GM12874 (cell line): ENCODE data around the gene SHB.

Experiments used
- TF ChIP-seq, protein P1 (sequence below): IDR thresholded peaks from 2 replicates; pipeline ENCODE4 v1.5.1; 2011; ENCODE audit warnings: low read depth, mild to moderate bottlenecking, control low read depth, low read length, moderate library complexity; ENCODE audit not compliant: insufficient read depth

Gene SHB

DNA sequence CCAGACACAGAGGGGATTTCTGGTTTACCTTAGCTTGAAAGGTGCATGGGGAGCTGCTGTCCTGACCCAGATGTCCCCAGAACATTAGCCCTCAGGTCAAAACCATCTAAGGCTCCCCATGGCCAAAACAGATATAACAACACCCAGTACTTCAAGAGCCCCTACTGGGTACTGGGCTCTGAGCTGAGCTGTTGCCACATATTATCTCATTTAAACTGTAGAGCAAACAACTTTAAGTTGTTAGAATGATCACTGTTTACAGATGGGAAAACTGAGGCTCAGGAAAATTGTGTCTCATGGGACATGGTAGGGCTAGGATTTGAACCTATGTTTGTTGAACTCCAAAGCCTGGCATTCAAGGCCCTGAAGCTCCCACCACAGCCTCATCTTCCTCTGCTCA lies 144.5 kb downstream of the SHB start:
- TF ChIP-seq, protein P1, sequence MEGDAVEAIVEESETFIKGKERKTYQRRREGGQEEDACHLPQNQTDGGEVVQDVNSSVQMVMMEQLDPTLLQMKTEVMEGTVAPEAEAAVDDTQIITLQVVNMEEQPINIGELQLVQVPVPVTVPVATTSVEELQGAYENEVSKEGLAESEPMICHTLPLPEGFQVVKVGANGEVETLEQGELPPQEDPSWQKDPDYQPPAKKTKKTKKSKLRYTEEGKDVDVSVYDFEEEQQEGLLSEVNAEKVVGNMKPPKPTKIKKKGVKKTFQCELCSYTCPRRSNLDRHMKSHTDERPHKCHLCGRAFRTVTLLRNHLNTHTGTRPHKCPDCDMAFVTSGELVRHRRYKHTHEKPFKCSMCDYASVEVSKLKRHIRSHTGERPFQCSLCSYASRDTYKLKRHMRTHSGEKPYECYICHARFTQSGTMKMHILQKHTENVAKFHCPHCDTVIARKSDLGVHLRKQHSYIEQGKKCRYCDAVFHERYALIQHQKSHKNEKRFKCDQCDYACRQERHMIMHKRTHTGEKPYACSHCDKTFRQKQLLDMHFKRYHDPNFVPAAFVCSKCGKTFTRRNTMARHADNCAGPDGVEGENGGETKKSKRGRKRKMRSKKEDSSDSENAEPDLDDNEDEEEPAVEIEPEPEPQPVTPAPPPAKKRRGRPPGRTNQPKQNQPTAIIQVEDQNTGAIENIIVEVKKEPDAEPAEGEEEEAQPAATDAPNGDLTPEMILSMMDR: no peak

DNA sequence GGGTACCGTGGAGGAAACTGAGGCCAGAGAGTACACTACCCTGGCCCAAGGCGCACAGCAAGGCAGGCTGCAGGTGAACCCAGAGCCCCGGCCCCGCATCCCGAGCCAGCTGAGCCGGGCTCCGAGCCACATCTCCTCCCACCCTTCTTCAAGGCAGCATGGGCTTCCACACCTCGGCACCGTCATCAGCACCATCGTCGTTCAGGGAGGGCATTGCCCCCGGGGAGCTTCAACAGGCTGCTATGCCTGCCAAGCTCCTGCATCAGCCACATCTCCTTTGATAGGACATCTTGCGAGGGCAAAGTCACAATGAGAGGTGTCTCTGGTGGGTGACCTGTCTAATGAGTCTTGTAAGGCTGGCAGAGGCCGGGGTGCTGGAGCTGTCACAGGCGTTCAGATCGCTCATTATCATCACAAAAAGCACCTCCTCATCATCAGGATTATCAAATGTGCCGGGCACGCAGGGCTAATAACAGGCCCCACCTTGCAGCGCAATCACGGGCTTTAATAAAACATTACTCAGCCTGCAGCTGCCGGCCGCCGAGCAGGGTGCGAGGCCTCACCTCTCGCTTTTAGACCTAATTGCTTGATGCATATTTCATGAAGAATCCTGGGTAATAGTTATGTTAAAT lies 145.1 kb downstream of the SHB start:
- TF ChIP-seq, protein P1: no peak

DNA sequence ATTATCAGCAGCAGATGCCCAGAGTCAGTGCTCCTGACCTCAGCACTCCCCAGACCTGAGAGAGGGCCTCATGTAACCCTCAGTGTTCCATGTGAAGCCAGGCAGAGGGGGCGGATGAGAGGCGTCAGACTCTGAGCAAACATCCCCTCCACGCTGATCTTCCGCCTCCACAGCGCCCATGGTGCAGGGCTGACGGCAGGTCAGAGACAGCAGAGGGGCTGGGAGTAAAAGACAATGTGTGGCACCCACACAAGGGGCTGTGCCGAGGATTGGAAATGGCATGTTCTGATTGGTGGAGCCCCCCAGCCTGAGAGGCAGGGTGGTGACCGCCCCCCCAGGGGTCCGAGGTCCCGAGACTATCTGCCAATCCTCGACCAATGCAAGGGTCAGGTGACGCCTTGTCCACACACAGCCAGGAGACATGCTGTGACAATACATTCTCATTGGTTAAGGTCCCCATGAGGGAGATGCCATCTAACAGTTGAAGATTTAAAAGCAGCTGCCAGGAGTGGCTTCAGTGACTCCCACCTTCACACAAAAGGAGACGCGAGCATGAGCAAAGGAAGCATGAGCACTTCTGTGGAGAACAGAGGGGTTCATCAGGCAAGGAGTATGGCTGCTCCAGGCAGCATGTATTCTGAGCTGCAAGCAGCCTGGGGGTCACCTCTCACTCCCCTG lies 145.8 kb downstream of the SHB start:
- TF ChIP-seq, protein P1: no peak

DNA sequence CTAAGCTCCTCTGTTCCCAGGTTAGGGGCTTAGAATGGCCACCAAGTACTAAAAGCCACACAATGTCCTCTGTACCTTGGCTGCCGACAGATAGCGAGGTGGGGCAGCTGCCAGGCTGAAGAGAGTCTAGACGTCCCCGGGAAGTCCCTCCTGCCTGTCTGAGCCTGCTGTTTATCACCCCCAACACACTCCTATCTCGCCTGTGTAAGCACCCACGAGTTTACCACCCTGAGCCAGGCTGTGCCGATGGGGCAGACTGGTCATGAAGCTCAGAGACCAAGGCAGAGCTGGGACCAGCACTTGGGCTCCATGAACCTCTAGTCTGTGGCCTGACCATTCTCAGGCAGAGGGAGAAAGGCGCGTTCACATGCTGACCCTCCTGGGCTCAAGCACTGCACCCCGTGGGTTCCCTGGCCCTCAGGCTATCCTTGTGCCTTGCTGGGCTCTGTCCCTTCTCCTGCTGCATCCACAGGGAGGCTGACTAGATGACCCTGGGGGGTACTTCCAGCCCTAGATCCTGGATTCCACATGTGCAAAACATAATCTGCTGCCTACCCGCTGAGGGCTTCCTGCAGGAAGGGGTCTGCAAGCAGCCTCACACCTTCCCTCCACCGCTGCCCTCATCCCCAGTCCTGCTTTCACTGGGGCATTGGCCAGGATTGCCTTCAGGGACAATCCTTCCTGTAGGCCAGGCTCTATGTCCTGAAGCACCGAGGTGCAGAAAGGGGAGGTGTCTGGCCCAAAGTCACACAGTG lies 146.5 kb downstream of the SHB start:
- TF ChIP-seq, protein P1: no peak

DNA sequence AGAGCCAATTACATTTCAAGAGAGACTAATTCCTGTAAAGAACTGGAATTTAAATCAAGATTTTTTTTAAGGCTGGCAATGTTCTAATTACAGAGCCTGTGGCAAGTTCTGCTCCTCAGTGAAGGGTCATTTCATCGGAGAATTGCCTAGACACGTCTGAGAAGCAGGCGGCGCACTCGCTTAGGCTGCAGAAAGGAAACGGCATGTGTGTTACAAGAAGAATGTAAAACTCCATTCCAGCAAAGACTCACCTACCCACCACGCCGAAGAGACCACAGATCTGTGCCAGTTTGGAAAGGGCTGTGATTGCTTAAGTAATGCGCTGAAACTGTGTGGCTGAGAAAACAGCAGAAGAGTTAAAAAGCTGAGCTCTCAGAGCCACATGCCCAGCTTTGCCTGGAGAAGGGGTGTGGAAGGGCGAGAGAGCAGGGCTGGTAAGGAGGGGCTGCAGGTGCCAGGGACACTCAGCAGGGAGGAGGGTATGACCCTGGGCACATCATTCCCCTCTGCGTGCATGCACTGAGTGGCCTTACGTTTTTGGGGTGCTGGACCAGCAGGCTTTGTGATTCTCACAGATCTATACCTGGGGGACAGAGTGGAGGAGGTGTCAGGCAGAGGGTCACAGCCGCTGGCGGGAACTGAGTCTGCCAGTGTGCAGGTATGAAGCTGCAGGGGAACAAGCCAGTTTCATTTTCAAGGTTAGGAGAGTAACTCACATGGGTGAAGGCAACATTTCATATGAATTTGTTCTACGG lies 147.3 kb downstream of the SHB start:
- TF ChIP-seq, protein P1: no peak

DNA sequence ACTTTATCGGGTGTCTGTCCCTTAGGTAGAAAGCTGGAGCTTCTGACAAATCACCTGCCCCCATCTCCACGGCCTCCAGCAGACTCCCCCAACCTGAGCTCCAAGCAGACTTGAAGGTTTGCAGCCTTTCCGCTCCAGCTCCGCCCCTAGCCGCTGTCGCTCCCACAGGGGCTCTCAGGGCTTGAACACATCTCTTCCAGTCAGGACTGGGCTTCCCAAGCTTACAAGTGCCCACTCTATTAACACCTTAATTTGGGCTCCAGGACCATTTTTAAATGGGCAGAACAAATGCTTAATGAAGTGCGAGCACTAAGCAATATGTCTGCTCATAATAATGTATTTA lies 147.9 kb downstream of the SHB start:
- TF ChIP-seq, protein P1: no peak
